Astrocyte of the cerebellum (primary cell): Measurements from ENCODE around the gene PATJ.

Experiments
- DNase-seq: peaks from one replicate; pipeline ENCODE4 v3.0.0-alpha.2; 2011; ENCODE audit warnings: low read depth
- H3K4me3 ChIP-seq: 2 replicates; pipeline ENCODE4 v1.5.1; 2011; ENCODE audit warnings: mild to moderate bottlenecking, low read depth, low read length, moderate library complexity
- in situ Hi-C: cut with HindIII; loops from 2 replicates; pipeline ENCODE4 v1.10.0; 2017; ENCODE audit warnings: low sequenced_read_pairs
- TF ChIP-seq, protein P1 (sequence below): IDR thresholded peaks from 2 replicates; pipeline ENCODE4 v1.5.1; 2012; ENCODE audit warnings: low read length, low read depth, moderate library complexity, mild to moderate bottlenecking; ENCODE audit errors: missing control alignments

The PATJ gene

GRCh38 chr1:62088439-62088838 is 346.2 kb downstream of the PATJ start:
- no peak for DNase-seq
- no peak overlapping the region for H3K4me3 ChIP-seq
- in situ Hi-C loops = loop anchor here (5.0 kb wide), 1 partner anchor 64 kb away; no protein-coding TSS in a partner anchor
- TF ChIP-seq, protein P1, sequence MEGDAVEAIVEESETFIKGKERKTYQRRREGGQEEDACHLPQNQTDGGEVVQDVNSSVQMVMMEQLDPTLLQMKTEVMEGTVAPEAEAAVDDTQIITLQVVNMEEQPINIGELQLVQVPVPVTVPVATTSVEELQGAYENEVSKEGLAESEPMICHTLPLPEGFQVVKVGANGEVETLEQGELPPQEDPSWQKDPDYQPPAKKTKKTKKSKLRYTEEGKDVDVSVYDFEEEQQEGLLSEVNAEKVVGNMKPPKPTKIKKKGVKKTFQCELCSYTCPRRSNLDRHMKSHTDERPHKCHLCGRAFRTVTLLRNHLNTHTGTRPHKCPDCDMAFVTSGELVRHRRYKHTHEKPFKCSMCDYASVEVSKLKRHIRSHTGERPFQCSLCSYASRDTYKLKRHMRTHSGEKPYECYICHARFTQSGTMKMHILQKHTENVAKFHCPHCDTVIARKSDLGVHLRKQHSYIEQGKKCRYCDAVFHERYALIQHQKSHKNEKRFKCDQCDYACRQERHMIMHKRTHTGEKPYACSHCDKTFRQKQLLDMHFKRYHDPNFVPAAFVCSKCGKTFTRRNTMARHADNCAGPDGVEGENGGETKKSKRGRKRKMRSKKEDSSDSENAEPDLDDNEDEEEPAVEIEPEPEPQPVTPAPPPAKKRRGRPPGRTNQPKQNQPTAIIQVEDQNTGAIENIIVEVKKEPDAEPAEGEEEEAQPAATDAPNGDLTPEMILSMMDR = no peak

- in situ Hi-C loops = loop anchor here (5.0 kb wide), 1 partner anchor 63 kb away; no protein-coding TSS in a partner anchor
- DNase-seq = no peak
- H3K4me3 ChIP-seq = no peak overlapping the region
- TF ChIP-seq, protein P1 = no peak
Measured at GRCh38 chr1:62089570-62089969, 347.3 kb downstream of the PATJ start.

GRCh38 chr1:62090016-62090415 is 347.7 kb downstream of the PATJ start:
- TF ChIP-seq, protein P1 = no peak
- in situ Hi-C loops = no loop called here
- no peak for DNase-seq
- no peak overlapping the region for H3K4me3 ChIP-seq

GRCh38 chr1:62092110-62092509 is 349.8 kb downstream of the PATJ start:
- in situ Hi-C loops = no loop called here
- TF ChIP-seq, protein P1 = no peak
- DNase-seq = no peak
- no peak overlapping the region for H3K4me3 ChIP-seq

GRCh38 chr1:62093261-62093660 is 351.0 kb downstream of the PATJ start:
- TF ChIP-seq, protein P1 = no peak
- H3K4me3 ChIP-seq = no peak overlapping the region
- peak; percentile 64 for DNase-seq
- in situ Hi-C loops = no loop called here

- in situ Hi-C loops = no loop called here
- no peak for DNase-seq
- no peak overlapping the region for H3K4me3 ChIP-seq
- TF ChIP-seq, protein P1 = no peak
Measured at GRCh38 chr1:62097464-62097863, 355.2 kb downstream of the PATJ start.

- TF ChIP-seq, protein P1 = no peak
Measured at GRCh38 chr1:62100442-62100841, 358.2 kb downstream of the PATJ start.

More at GRCh38 chr1:62100442-62100841, 358.2 kb downstream of the PATJ start:
- no peak for DNase-seq
- in situ Hi-C loops = no loop called here
- no peak overlapping the region for H3K4me3 ChIP-seq
